ENCODE data around the gene RSPH3.
"Not testable (repeated sequence)": the region's sequence is repeated elsewhere in the genome, so short reads cannot be mapped to it uniquely, and the experiment has no call there.

Gene RSPH3, protein sequence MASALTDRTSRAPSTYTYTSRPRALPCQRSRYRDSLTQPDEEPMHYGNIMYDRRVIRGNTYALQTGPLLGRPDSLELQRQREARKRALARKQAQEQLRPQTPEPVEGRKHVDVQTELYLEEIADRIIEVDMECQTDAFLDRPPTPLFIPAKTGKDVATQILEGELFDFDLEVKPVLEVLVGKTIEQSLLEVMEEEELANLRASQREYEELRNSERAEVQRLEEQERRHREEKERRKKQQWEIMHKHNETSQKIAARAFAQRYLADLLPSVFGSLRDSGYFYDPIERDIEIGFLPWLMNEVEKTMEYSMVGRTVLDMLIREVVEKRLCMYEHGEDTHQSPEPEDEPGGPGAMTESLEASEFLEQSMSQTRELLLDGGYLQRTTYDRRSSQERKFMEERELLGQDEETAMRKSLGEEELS

DNA sequence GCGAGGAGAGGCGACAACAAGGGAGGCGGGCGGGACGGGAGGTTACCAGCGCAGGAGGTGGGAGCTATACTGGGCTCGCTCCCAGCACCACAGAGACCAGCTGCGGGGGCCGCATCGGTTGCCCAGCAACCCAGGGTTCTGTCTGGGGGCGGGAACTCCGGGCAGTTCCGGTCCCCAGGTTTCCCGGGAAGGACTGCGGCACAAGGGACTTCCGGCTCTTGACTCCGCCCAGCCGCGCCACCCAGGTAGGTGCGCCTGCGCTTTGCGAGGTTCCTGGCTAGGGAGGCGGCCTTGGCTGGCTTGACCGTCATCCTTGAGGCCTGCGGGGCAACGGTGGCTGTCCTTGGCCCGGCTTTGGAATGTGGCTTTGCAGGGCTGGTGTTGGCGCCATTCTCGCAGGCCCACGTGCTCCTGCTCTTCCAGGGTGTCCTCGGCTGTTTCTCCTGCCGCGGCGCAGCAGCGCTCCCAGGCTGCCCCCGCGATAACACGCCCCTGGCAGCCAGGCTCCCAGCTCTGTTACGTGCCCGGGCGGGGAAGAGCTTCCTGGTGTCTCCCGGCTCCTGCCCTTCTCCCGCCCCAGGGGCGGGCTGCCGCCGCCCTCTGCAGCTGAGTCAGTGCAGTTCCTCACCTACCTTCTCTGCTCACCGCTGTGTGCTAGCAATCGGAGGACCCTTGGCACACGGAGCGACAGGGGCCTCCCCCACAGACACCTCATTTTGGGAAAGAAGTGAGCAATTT is at the start of gene RSPH3:
TSS of gene RSPH3 (minus strand) at position 537 of the 738 bp plus-strand sequence. CDS start 652 bp downstream, outside the sequence.
- peak; percentile 81 to 86 for DNase-seq (ENCODE audit: low read depth in 2 of 2, low spot score in 1 of 2)

DNA sequence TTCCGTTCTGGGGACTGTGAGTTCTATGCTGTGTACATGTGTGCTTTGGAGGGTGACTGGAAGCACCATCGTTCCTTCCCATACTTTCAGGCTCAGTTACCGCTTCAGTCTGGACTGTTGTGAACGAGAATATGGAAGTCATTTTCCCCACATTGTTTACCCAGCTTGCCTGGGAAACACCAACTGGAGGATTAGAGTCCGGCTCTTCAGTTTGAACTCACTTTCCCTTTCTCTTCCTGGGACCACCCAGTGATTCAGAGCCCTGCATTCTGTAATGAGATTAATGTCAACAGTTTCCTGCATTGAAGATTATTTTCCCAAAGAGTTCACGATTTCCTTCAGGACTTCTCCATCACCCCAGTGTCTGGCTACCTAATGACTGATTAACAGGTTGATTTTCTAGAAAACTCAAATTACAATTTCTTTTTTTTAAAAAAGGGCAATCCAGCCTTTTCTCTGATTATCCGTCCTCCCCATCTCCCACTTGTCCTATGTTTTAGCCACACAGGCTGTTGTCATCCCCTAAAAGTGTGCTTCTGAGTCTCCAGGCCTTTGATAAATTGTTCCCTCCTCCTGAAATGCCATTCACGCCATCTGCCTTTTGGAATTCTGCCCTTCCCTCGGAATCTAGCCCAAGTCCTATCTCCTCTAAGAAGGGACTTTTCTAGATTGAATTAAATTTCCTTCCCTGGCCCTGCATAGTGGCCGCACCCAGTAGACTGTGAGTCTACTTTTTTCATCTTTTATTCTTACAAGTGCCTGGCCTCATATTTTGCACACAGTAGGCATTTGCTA is 48.1 kb upstream of the RSPH3 start:
- no peak for DNase-seq (ENCODE audit: low read depth in 2 of 2, low spot score in 1 of 2)

DNA sequence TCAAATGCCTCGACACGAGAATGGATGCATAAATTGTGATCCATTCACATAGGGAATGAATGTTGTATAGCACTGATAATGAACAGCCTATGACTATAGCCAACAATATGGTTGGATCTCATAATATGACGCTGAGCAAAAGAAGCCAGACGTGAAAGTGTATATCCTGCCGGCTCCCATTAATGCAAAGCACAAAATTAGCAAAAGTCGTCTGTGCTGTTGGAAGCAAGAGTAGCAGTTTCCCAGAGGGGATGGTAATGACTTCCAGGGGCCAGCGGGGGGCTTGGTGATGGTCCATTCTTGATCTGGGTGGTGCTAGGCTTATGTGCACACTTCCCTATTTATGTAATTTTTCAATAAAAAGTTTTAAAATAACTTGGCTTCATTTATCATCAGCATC is 45.8 kb upstream of the RSPH3 start:
- DNase-seq (ENCODE audit: low read depth in 2 of 2, low spot score in 1 of 2) = no peak

DNA sequence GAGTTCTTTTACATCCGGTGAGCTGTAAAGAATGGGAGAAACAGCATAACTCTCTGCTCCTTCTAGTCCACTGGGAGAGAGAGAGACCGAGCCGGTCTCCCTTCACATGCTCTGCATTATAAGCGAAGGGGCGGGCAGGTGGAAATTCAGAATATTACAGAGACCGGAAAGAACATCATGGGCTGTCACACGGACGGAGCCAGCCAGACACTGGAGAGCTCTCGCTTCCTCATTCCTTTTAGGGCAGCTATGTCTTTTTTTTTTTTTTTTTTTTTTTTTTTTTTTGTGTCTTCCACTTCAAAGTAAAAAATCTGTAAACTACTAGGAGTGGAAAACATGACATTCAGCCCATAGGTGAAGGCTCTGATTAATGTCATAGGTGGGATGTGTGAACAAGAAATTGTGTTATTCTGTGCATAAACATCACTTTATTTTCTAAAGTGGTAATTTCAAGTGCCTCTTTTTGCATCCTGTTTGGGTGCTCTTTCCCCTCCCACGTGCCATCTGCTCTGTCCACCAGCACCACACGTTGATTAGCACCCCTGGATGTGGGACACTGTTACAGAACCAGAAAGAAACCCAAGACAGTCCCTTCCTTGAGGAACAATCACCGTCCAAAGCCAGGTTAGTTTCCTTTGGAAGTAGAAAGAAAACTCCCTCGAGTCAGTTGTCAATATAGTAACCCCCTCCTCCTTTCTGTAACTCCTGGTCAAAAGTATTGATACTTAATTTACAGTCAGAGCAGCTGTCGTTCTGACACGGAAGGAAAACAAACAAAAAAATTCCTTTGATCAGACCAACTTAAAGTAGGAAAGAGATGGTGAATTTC is 45.1 kb upstream of the RSPH3 start, which contains the start of gene TAGAP:
TSS of gene TAGAP (minus strand) at position 93 of the 829 bp plus-strand sequence. CDS start 845 bp downstream, outside the sequence.
- peak; percentile 67 to 80 for DNase-seq (ENCODE audit: low read depth in 2 of 2, low spot score in 1 of 2)

DNA sequence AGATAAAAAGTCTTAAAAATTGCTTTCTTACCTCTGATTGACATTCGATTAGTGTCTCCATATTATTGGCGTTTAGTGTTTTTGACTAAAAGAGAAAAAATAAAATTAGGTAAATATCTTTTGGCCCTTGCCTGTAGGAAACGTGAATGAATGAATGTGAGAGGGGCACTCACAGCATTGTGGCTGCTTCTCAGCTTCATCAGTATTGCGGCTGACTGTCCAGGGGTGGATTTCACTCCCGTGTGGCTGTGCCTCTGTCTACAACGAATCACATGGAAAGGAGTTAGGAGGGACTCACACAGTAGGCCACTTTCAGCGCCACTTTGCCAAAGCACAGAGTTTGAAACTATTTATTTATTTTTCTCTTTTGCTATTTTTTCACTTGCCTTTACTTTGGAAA is 43.9 kb upstream of the RSPH3 start:
- no peak for DNase-seq (ENCODE audit: low read depth in 2 of 2, low spot score in 1 of 2)

DNA sequence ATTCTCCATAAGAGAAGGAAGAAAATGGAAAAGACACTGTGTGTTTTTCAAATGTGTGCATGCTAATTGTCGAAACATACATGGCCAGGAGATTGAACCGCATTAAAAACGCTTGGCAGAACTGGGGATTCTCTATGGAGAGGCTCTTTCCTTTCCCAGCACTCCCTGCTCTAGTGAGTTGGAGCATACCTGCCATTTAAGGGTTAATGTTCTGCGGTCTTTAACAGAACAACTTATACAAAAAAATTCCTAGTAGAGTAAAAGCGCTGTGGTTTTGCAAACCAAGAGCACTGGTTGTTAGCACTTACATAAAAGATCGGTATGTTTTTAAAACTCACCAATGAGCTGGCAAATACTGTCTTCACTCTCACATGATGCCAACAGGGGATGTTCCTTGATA is 43.2 kb upstream of the RSPH3 start:
- no peak for DNase-seq (ENCODE audit: low read depth in 2 of 2, low spot score in 1 of 2)

DNA sequence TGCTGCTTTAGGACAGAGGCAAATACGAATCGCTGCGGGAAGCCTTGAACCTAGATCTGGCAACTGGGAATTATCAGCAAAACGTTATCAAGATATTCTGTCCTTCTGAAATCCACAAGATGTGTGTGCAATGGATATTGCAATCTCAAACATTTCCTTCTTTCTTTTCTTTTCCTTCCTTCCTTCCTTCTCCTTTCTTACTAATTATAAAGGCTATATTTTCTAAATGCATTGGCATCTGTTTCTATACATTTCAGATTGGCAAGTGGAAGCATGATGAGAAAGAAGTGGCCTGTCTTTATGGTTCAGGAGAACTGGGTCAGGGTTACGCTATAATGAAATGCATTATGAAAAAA is 42.8 kb upstream of the RSPH3 start:
- DNase-seq (ENCODE audit: low read depth in 2 of 2, low spot score in 1 of 2) = no peak

DNA sequence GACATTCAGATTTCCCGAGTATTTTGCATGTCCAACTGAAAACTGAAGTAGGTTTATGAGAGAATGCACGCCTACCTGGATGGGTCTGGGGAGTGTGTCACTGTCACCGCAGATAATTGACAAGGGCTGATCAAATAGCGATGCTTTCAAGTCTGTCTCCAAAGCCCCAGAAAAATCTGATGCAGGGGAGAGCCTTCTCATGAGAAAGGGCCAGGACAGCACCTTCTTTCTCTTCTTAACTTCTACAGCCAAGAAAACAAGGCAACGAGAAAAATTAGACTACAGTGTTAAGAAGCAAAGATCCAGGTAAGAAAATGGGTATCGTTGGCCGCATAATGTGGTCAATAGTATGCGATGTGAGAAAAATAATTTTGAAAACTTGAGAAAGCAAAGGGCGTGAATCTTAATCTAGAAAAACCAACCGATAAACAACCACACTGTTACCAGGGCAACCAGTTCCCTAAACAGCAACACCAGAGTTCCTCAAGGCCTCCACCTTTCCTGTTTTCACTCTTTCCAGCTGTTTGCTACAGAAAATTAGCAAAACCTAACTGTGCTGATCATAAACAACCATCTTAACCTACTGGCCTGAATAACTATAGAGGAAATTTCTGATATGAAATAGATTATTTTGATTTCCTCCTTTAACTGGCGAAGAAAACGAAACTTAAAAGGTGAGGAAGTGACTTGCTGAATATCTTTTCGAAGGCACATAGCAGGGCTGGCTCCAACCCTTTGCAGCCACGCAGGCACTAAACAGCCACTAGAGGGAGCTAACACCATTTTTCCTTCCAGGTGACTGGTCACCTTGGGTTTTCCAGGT is 42.2 kb upstream of the RSPH3 start:
- DNase-seq (ENCODE audit: low read depth in 2 of 2, low spot score in 1 of 2) = peak; percentile 41 to 49

DNA sequence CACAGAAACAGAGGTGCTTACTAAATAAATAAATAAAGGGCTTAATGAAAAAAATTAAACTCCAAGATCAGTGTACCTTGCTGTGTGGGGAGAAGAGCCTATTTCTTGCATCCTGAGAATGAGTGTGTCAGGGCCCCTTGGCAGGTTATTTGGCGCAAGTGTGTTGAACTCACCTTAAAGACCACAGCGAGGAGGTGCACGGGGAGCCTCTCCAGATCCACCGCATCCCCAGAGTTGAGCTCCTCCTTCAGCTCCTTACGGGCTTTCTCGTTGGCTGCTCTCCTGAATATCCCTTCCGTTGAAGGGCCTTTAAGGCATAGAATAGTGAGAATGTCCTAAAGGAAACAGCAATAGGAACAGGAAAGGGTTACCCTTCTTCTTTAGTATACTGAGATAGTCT is 41.2 kb upstream of the RSPH3 start:
- no peak for DNase-seq (ENCODE audit: low read depth in 2 of 2, low spot score in 1 of 2)

DNA sequence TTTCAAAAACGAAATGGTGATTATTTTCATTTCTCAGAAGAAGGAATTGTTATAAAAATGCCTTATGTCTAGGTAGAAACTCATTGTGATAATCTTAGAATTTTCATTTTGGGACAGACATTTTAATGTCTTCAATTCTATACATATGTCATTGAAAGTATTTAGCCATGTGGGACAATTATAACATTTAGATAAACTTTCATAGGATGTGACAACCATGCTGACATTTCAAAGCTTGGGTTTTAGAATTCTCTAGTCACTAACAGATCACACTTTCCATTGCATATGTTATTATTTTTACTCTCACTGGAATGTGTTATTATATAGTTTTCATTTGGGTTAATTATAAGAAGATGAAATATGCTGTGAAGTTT is 39.9 kb upstream of the RSPH3 start:
- DNase-seq (ENCODE audit: low read depth in 2 of 2, low spot score in 1 of 2) = no peak

DNA sequence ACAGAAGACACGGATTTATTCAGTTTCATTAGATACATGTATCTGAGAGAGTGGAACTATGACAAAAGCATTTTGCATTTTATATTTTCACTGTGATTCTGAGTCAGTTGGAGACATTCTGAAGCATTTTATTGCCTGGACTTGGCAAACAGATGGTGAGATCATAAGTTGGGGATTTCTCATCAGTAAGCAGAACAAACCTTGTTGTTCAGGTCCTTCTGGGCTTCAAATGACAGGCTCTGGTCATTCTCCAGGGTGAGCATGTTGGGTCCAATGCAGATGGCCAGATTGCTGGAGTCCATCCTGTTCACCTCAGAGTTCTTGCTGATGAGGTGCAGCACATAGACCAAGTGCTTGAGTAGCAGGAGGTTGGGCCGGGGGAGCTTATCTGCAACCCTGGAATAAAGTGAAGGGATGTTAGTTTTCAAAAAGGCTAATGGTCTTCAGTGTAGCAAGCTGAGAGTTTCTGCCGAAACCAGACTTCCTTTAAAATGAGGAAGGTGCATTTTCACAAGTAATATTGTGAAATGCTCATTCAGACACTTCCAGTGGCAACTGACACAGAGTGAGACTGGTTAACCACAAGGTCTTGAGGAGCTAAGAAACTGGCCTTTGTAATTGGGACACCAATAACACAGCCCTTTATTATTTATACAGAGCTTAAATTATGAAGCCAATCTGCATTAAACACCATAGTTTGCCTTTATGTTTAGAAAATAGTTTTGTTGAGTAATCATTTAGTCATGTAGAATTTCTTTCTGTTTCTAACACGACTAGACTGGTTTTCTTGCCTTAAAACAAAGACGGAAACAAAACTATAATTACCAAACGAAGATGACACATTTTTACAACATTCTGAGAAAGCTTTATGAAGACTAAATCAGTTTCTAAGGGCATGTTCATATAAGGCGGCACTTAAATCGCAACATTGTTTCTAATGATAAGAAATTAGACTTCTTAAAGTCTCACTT is 39.2 kb upstream of the RSPH3 start:
- no peak for DNase-seq (ENCODE audit: low read depth in 2 of 2, low spot score in 1 of 2)

DNA sequence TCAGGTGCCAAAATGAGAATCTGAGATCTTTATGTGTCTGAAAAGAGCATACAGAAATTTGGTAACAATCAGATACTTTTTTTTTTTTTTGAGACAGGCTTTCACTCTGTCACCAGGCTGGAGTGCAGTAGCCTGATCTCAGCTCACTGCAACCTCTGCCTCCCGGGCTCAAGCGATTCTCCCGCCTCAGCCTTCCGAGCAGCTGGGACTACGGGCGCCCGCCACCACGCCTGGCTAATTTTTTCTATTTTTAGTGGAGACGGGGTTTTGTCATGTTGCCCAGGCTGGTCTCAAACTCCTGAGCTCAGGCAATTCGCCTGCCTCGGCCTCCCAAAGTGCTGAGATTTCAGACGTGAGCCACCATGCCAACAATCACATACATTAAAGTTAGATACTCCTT is 38.3 kb upstream of the RSPH3 start:
- not testable (repeated sequence) for DNase-seq (ENCODE audit: low read depth in 2 of 2, low spot score in 1 of 2)

DNA sequence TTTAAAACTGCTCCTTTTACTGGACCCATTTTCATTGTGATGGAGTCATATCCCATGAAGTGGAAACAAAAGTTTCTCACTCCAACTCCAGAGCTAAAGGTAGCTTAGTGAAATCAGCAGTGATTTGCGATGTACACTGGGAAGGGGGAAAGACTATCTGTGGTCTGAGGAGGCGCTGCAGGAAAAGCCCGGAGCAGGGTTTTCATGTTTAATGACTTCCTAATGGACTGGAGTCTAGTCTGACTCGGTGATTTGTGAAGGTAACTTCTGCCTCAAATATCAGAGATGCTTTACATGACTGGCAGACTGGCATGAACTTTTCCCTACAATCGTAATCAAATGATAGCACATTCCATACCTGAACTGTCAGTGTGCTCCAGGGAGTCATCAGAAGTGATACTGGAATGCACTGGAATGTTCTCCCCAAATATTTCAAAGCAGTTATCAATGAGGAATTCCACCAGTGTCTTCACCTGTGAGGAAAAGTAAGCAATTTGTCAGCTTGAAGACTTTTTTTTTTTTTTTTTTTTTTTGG is 37.8 kb upstream of the RSPH3 start:
- DNase-seq (ENCODE audit: low read depth in 2 of 2, low spot score in 1 of 2) = no peak

DNA sequence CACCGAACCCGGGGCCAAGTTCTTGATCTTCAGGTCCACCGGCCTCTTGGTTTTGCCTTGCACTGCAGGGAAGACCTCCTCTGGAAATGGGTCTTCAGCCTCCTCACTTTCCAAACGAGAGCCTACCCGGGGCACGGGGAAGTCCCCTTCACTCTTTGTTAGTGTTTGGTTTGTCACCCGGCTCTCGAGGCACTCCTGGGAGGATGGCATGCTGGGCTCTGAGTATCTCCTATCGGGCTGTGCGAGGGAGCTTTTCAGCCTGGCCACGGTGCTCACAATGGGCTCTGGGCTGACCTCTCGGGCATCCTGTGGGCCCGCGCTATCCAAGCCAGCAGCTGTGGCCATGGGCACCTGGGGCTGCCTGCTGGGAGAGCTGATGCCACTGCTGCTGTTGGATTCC is 36.7 kb upstream of the RSPH3 start:
- DNase-seq (ENCODE audit: low read depth in 2 of 2, low spot score in 1 of 2) = no peak

DNA sequence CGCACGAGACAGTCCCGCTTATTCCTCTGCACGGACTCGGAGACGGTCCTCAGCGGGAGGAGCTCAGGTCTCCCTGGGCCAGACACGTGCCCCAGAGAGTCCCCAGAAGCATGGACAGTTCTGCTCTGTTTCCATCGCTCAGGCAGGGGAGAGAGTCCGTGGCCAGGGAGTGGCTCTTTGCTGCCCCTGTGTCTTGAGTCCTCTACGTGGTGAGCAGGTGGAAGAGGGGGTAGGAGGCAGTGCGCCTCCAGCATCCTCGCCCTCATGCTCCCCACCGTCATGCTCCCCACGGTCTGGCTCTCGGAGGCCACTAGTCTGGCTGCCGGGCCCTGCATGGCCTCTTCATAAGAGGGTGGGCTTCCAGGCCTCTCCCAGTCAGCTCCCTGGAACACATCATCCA is 35.9 kb upstream of the RSPH3 start:
- DNase-seq (ENCODE audit: low read depth in 2 of 2, low spot score in 1 of 2) = no peak

DNA sequence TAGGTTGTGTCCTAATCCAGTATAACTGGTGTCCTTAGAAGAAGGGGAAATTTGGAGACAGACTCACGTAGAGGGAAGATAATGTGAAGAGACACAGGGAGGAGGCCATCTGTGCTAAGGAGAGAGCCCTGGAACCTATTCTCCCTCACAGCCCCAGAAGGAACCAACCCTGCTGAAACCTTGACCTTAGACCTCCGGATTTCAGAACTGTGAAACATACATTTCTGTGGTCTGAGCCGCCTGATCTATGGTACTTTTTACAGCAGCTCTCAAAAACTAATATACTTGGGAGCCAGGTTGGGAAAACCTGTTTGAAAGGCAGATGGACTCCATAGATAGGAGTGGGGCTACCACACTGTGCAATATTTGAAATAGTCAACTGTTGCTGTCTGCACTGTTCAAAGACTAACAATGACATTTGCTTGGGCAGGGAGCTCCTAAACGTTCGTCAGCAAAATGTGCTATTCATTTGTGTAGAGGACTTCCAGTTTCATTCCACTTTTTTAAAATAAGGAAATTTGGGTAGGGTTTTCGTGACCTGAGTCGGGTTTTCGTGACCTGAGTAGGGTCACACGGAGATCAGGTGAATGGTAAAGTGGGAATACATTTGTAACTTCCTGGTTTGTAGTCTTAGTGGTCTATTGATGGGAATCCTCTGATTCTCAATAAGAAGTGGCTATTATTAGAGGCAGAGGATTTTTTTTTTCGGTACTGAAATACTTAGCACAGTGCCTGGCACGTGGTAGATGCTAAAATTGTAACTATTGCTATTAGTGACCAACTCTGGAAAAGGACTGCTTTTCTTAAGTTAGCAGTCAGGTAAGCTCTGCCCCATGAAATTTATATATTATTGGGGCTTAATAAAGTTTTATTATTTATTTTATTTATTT is 33.4 kb upstream of the RSPH3 start:
- DNase-seq (ENCODE audit: low read depth in 2 of 2, low spot score in 1 of 2) = no peak

DNA sequence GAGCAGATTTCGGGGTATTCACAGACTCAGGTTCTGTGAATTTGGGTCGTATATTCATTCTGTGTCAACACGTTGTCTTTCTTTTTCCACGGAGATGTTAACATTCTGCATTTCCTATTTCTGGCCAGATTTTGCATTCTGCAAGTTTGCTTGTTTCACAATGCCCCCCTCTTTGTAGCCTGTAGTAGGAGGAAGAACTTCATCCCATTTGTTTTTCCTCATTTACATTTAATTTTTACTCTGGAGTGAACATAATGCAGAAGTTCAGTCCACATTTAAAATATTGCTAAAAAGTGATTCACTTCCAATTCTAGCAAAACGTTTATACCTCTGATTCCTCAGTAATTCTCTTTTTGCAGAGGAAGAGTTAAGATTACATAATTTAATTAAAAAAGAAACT is 31.8 kb upstream of the RSPH3 start:
- DNase-seq (ENCODE audit: low read depth in 2 of 2, low spot score in 1 of 2) = no peak

DNA sequence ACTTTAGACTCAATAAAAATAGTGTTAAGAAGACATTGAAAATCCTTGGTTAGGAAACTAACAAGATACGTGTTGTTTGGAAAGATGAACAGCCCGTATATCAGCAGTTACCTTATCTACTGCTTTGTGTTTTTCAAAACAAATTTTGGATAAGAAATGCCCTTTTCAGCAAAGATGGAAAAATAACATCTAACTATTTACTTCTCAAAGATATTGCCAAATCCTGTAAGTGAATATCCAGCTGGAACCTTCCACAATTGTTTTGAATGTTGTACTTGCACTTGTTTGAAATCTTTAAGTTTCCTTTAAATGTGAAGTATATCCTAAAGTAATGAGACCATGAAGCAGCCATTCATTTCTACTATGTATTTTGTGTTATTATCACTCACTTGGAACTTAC is 30.2 kb upstream of the RSPH3 start:
- DNase-seq (ENCODE audit: low read depth in 2 of 2, low spot score in 1 of 2) = no peak
